ENCODE measurements around the gene TNRC6C.

Gene TNRC6C

DNA sequence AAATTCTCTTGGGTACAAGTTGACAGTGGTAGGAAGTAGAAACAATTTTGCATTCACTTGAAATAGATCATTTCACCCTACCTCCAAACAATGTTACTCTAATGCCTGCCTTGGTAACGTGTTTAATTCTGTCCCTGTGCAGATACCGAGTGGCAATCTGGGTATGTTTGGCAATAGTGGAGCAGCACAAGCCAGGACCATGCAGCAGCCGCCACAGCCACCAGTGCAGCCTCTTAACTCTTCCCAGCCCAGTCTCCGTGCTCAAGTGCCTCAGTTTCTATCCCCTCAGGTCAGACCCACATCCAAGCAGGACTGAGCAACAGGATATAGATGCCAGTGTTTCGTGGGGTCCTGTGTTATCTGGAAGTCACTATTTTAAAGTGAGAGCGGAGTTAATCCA lies 120.8 kb downstream of the TNRC6C start:
- TF ChIP-seq GATA2 (IDR thresholded peaks at IDR 0.05; ENCODE audit: low read depth, low read length) (no peak), GATA3 (IDR thresholded peaks at IDR 0.05; ENCODE audit: low read depth, low read length) (no peak)

DNA sequence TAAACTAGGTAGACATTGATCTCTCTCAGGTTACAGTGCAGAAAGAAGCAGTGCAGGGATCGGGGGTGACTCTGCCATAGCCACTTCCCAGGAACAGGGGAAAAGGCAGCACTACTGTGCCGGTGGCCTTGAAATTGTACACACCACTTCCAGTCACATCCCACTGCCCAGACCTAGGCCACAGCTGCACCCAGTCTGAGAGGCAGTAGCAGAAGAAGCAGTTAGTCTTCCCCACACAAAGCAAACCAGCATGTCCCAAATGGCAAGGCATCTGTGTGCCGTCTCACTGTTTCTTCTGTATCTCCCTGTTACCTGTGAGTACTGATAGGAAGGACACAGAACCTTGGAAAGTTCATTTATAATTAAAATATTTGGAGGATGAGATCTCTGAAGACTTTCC lies 123.0 kb downstream of the TNRC6C start:
- TF ChIP-seq GATA3 (IDR thresholded peaks at IDR 0.05; ENCODE audit: low read depth, low read length) (no peak), GATA2 (IDR thresholded peaks at IDR 0.05; ENCODE audit: low read depth, low read length) (no peak)

- TF ChIP-seq GATA3 (IDR thresholded peaks at IDR 0.05; ENCODE audit: low read depth, low read length) (no peak), GATA2 (IDR thresholded peaks at IDR 0.05; ENCODE audit: low read depth, low read length) (no peak)
Measured at GRCh38 chr17:78082988-78083387, 124.5 kb downstream of the TNRC6C start.

DNA sequence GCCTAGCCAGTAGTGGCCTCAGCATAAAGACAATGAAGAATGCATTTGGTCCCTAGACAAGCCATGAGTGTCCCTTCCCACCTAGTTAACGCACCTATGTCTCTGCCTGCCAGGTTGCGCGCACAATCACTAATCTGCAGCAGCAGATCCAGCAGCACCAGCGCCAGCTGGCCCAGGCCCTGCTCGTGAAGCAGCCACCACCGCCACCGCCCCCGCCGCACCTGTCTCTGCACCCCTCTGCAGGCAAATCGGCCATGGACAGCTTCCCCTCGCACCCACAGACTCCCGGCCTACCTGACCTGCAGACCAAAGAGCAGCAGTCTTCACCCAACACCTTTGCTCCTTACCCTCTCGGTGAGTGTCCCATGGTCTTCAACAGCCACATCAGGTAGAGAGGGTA lies 128.2 kb downstream of the TNRC6C start:
- TF ChIP-seq GATA3 (IDR thresholded peaks at IDR 0.05; ENCODE audit: low read depth, low read length) (no peak), GATA2 (IDR thresholded peaks at IDR 0.05; ENCODE audit: low read depth, low read length) (no peak)

DNA sequence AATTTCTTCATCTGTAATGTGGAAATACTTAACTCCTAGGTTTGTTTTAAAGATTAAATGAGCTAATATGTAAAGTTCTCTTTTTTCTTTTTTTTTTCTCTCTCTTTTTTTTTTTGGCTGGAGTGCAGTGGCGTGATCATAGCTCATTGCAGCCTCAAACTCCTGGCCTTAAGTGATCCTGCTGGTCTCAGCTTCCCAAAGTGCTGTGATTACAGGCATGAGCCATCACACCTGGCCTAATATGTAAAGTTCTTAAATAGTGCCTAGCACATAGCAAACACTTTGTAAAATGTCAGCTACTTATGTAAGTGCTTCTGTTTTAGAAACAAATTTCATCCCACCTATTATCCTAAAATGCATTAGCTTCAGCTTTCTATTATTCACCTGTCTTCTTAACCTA lies 130.0 kb downstream of the TNRC6C start:
- no peak for TF ChIP-seq GATA2 (IDR thresholded peaks at IDR 0.05; ENCODE audit: low read depth, low read length)
- TF ChIP-seq GATA3 (IDR thresholded peaks at IDR 0.05; ENCODE audit: low read depth, low read length) = no peak

DNA sequence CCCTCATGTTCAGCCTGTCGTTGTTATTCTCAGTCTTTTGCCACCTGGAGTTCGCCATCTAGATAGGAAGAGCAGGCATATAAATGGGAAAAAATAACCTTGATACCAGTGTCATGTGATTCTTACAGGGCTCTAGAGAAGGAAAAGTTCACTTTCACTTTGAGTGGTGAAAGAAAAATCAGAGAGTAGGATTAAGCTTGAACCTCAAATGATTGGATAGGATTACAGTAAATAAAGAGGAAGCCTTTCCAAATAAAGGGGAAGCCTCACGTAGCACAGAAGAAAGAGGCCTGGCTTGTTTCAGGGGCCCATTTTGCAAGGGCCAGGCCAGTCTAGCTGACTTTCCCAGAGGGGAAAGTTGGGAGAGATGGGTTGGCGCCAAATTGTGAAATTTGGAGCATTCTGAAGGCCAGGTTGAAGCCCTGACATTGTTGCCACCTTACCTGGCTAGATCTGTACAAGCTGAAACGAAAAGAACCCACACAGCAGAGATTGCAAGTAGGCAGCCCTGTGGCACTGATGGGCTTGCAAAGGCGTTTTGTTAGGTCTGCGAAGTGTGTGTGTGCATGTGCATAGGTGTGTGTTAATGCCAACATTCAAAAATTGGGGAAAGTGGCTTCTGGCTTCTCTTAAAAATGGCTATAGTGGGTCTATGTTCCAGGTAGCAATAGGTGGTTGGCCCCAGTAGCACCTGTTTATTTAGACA lies 131.2 kb downstream of the TNRC6C start:
- no peak for TF ChIP-seq GATA2 (IDR thresholded peaks at IDR 0.05; ENCODE audit: low read depth, low read length)
- no peak for TF ChIP-seq GATA3 (IDR thresholded peaks at IDR 0.05; ENCODE audit: low read depth, low read length)

GRCh38 chr17:78092794-78093324 lies 134.4 kb downstream of the TNRC6C start:
- no peak for TF ChIP-seq GATA3 (IDR thresholded peaks at IDR 0.05; ENCODE audit: low read depth, low read length)
- TF ChIP-seq GATA2 (IDR thresholded peaks at IDR 0.05; ENCODE audit: low read depth, low read length) = peak; percentile 68

DNA sequence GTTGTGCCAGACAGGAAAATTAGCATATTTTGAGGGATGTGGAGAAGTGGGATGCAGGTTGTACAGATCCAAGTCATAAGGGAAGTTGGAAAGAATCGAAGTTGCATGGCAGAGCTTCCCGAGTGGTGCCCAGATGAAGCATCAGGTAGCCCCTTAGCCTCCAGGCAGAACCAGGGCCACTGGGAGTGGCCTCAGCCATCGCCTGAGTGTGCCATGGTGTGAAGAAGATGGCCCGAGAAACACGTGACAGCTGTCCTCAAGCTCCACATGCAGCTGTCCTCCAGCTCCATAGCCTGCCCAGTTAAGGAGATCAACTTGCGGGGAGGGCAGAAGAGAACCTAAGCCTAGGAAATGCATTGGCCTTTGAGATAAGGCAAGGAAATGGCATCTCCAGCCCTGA lies 136.5 kb downstream of the TNRC6C start:
- TF ChIP-seq GATA3 (IDR thresholded peaks at IDR 0.05; ENCODE audit: low read depth, low read length) (no peak), GATA2 (IDR thresholded peaks at IDR 0.05; ENCODE audit: low read depth, low read length) (no peak)

DNA sequence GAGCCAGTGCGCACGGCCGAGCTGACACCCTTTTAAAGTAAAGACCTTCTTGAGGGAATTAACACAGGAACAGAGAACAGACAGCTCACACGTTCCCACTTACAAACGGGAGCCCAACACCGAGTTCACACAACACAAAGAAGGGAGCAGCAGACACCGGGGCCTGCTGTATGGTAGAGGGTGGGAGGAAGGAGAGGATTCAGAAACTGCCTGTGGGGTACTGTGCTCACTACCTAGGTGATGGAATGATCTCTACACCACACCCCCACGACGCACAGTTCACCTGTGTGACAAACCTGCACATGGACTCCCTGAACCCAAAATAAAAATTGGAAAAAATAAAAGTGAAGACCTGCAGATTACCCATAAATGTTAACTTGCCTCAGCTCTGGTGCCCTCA lies 137.6 kb downstream of the TNRC6C start:
- TF ChIP-seq GATA2 (IDR thresholded peaks at IDR 0.05; ENCODE audit: low read depth, low read length) = no peak

DNA sequence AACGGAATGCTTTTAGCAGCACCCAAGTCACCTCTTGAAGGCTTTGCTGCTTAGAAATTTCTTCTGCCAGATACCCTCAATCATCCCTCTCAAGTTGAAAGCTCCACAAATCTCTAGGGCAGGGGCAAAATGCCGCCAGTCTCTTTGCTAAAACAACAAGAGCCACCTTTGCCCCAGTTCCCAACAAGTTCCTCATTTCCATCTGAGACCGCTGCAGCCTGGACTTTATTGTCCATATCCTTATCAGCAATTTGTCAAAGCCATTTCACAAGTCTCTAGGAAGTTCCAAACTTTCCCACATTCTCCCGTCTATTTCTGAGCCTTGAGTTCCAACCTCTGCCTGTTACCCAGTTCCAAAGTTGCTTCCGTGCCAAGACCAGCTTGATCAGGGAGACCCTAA lies 142.6 kb downstream of the TNRC6C start:
- TF ChIP-seq GATA3 (IDR thresholded peaks at IDR 0.05; ENCODE audit: low read depth, low read length) (no peak), GATA2 (IDR thresholded peaks at IDR 0.05; ENCODE audit: low read depth, low read length) (no peak)

DNA sequence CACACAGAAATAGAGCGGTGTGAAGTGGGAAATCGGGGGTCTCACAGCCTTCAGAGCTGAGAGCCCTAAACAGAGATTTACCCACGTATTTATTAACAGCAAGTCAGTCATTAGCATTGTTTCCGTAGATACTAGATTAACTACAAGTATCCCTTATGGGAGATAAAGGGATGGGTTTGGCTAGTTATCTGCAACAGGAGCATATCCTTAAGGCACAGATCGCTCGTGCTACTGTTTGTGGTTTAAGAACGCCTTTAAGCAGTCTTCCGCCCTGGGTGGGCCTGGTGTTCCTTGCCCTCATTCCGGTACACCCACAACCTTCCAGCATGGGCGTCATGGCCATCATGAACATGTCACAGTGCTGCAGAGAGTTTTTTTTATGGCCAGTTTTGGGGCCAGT lies 143.0 kb downstream of the TNRC6C start:
- no peak for TF ChIP-seq GATA3 (IDR thresholded peaks at IDR 0.05; ENCODE audit: low read depth, low read length)
- TF ChIP-seq GATA2 (IDR thresholded peaks at IDR 0.05; ENCODE audit: low read depth, low read length) = no peak

DNA sequence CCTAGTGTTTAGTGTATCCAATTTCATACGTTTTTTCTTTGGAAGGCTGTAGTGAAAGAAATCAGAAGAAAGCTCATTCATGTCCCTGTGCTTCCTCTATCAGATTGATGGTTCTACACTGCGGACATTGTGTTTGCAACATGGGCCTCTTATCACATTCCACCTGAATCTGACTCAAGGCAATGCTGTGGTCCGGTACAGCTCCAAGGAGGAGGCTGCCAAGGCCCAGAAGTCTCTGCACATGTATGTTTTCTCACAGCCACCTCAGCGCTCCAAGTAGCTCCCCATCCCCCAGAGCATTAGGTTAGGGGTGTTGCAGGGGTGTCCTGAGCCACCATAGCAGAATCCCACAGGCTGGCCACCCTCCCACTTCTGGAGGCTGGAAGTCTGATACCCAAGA lies 144.8 kb downstream of the TNRC6C start:
- TF ChIP-seq GATA3 (IDR thresholded peaks at IDR 0.05; ENCODE audit: low read depth, low read length) = no peak
- TF ChIP-seq GATA2 (IDR thresholded peaks at IDR 0.05; ENCODE audit: low read depth, low read length) = no peak

DNA sequence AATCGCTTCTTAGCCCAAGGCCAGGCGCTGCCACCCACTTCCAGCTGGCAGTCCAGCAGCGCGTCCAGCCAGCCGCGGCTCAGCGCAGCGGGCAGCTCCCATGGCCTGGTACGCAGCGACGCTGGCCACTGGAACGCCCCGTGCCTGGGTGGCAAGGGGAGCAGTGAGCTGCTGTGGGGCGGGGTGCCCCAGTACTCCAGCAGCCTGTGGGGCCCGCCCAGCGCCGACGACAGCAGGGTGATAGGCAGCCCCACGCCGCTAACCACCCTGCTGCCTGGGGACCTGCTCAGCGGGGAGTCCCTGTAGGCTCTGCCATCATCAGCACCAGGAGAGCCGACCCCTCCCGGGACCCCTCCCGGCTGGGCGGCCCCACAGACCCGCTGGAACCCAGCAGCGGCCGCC lies 146.0 kb downstream of the TNRC6C start:
- TF ChIP-seq GATA3 (IDR thresholded peaks at IDR 0.05; ENCODE audit: low read depth, low read length) (no peak), GATA2 (IDR thresholded peaks at IDR 0.05; ENCODE audit: low read depth, low read length) (no peak)

- TF ChIP-seq GATA3 (IDR thresholded peaks at IDR 0.05; ENCODE audit: low read depth, low read length) (no peak), GATA2 (IDR thresholded peaks at IDR 0.05; ENCODE audit: low read depth, low read length) (no peak)
Measured at GRCh38 chr17:78105101-78105500, 146.6 kb downstream of the TNRC6C start.

DNA sequence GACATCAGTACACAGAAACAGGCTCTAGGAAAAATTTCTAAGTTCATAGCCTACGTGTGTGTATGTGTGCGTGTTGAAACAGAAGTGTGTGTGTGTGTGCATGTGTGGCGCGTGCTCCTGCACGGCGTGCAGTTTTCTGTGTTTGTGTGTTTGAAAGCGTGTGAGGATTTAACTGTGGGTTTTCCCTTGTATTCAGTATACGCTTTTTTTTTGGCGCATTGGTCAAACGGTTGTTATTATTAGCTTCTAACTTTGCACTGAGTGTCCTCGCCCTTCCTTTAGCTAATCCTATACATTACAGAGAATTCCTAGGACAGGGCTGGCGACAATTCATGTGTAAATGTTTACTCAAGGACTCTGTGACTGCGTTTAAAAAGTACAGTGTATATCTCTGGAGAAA lies 147.0 kb downstream of the TNRC6C start:
- TF ChIP-seq GATA2 (IDR thresholded peaks at IDR 0.05; ENCODE audit: low read depth, low read length) (no peak), GATA3 (IDR thresholded peaks at IDR 0.05; ENCODE audit: low read depth, low read length) (no peak)

DNA sequence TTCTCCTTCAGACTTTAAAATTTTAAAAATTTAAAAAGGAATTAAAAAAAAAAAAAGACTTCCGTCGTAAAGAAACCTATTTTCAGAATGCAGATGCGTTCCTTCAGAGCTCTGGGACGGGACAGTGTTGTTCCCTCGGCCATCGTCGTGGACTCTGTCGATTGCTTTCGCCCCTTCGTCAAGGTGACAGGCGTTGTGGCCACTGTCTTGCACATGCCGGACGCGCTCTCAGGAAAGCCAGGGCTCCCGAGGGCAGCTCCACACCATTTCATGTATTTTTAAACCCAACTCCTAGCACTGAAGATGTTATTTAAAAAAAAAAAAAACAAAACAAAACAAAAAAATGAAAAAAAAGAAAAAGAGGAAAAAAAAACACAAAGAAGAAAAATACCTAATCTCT lies 147.7 kb downstream of the TNRC6C start:
- TF ChIP-seq GATA3 (IDR thresholded peaks at IDR 0.05; ENCODE audit: low read depth, low read length) (no peak), GATA2 (IDR thresholded peaks at IDR 0.05; ENCODE audit: low read depth, low read length) (no peak)

Measured in SH-SY5Y (cell line).